ENCODE results near the gene NRL. TPM values are rescaled to one million over a fixed set of nuclear protein-coding genes. Genes with fewer than 3 reads are reported as not detected.
A peak's percentile ranks its signal among the peaks of the same experiment; 100 is the strongest.

Gene NRL
- total RNA-seq, 1 experiment from 2014 or later: 0.66 TPM

DNA sequence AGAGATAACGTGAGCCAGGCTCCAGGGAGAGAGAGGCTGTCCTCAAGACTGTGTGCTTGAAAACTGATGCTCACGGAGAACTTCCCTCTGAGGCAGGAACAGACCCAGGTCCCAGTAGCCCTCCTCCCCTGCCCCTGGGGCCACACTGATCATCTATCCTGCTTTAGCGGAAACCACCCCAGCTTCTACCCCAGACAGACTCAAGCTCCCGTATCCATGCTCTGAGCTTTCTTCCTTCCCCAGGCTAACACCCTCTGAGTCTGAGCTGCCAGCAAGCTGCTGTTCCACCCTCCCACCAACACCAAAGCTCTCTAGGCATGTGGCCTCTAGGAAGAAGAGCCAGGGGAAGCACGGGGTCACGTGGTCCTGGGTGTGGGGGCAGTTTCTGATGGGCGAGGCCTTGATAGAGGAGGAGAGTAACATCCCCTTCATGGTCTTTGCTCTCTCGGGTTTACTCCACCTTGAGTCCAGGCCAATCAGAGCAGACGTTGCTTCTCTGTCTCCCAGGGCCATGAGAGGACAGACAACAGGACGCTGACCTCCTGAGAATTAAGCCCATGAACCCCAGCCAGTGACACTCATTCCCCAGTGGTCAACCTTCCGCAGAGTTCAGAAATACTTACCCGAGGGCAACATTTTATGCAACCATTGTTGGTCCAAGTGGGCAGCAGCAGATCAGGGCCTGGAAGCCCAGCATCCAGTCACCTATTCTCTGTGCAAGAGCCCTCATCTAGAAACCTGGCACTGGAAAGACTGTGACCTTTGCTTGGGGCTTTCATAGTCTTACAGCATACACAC, 19.3 kb downstream of the NRL start:
- RAD21 ChIA-PET (ENCODE audit: low non-redundant PET in 1 of 2, low total read pairs in 2 of 2, uncharacterized antibody in 2 of 2, unreplicated experiment in 2 of 2): interaction anchor here in 1 of 2 experiments (0.5 kb wide), 1 partner anchor 174 kb away, joined by 3 read pairs; no protein-coding TSS in a partner anchor
- peak overlapping the region; percentile 87 for H3K4me2 ChIP-seq (ENCODE audit: low read length)
- no TSS peak for BruUV-seq (replicated peaks)
- intact Hi-C loops (cut with micrococcal nuclease): loop anchor here (10.0 kb wide), 1 partner anchor 111 kb away; the partner anchor contains the start of gene DHRS4L2
- no peak overlapping the region for H2AFZ ChIP-seq (ENCODE audit: low read depth, low read length, poor library complexity, severe bottlenecking)
- H3K27ac ChIP-seq (ENCODE audit: low read depth, low read length): peak overlapping the region; percentile 87
- no peak for DNase-seq (ENCODE audit: low read depth, low spot score)
- H3K9me2 ChIP-seq (ENCODE audit: insufficient read depth): no peaks in the 10 kb centered on the region
- peaks cover 7% of the 10 kb centered on the region; the same call in 1 of the 2 replicates for H3K79me2 ChIP-seq (ENCODE audit: insufficient read depth, low read length)
- POLR2A ChIA-PET: interaction anchor here (1.1 to 4.5 kb wide), 4 partner anchors 12 to 65 kb away, joined by 4 to 49 read pairs (median 8); partner anchors contain the start of genes DCAF11, IRF9 and NRL
- no peaks in the 10 kb centered on the region for H3K27me3 ChIP-seq (ENCODE audit: insufficient read depth, low read length)
- H3K9ac ChIP-seq (ENCODE audit: low read length): peak overlapping the region; percentile 84
- H4K20me1 ChIP-seq (ENCODE audit: insufficient read depth): no peaks in the 10 kb centered on the region
- CTCF ChIA-PET: interaction anchor here (1.4 to 6.0 kb wide), 2 partner anchors 13 kb away, joined by 4 to 73 read pairs; no protein-coding TSS in a partner anchor
- H3K4me1 ChIP-seq (ENCODE audit: control insufficient read depth in 1 of 2, insufficient read depth in 2 of 2, low read length in 2 of 2): peaks cover 15 to 22% of the 10 kb centered on the region in 2 experiments
- H3K4me3 ChIP-seq (replicated peaks in 1 of 2; ENCODE audit: low read depth in 1 of 2, low read length in 2 of 2): peak overlapping the region; percentile 94 to 96
- no peaks in the 10 kb centered on the region for H3K36me3 ChIP-seq (ENCODE audit: control insufficient read depth in 1 of 2, insufficient read depth in 2 of 2, low read length in 2 of 2)
- TF ChIP-seq EGR1 (IDR thresholded peaks at IDR 0.05; ENCODE audit: low read depth): no peak
- 0 out of 2 replicates have a peak, but pooled peaks have one; percentile 13 for TF ChIP-seq POLR2AphosphoS5 (IDR thresholded peaks at IDR 0.05; ENCODE audit: low read depth, low read length)
- TF ChIP-seq, protein P1, sequence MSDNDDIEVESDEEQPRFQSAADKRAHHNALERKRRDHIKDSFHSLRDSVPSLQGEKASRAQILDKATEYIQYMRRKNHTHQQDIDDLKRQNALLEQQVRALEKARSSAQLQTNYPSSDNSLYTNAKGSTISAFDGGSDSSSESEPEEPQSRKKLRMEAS (IDR thresholded peaks at IDR 0.05): no peak
- ATAC-seq: no peak
- no peaks in the 10 kb centered on the region for H3K9me3 ChIP-seq (ENCODE audit: control insufficient read depth in 1 of 2, insufficient read depth in 1 of 2, low read depth in 1 of 2, low read length in 2 of 2)

DNA sequence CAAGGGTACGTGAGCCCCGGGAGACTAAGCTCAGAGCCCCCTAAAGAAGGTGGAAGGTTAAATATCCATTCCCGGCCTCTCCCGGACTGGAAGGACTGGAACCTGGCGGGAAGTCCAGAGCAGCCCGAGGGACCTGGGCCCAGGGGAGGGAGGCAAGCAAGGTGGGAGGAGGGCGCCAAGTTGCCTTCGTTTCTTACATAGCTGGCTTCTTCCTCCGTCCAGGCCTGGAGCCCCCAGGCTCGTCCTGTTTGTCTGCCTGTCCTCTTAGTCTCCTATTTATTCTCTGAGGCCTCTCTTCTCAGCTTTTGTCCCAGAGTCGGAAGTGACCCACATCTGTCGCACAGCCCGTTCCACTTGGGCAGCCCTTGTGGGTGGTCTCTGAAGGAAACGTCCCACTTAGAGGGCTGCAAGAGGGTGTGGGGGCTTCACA, 19.9 kb downstream of the NRL start:
- no peak for DNase-seq (ENCODE audit: low read depth, low spot score)
- POLR2A ChIA-PET: interaction anchor here (1.1 to 4.5 kb wide), 5 partner anchors 12 to 66 kb away, joined by 4 to 49 read pairs (median 8); partner anchors contain the start of genes DCAF11, IRF9 and NRL
- intact Hi-C loops (cut with micrococcal nuclease): loop anchor here (1.0 to 10.0 kb wide), 2 partner anchors 19 to 110 kb away; partner anchors contain the start of genes DCAF11, DHRS4L2 and NRL
- TF ChIP-seq, protein P1 (IDR thresholded peaks at IDR 0.05): no peak
- no peak for TF ChIP-seq SIN3A (IDR thresholded peaks at IDR 0.05; ENCODE audit: low read depth)
- TF ChIP-seq POLR2A (IDR thresholded peaks at IDR 0.05; ENCODE audit: borderline replicate concordance, extremely low read depth, insufficient read depth, insufficient read length): no peak
- TF ChIP-seq SP1 (IDR thresholded peaks at IDR 0.05; ENCODE audit: low read depth): no peak
- no peak for TF ChIP-seq SRF (IDR thresholded peaks at IDR 0.05; ENCODE audit: low read depth)
- TF ChIP-seq, protein P2, sequence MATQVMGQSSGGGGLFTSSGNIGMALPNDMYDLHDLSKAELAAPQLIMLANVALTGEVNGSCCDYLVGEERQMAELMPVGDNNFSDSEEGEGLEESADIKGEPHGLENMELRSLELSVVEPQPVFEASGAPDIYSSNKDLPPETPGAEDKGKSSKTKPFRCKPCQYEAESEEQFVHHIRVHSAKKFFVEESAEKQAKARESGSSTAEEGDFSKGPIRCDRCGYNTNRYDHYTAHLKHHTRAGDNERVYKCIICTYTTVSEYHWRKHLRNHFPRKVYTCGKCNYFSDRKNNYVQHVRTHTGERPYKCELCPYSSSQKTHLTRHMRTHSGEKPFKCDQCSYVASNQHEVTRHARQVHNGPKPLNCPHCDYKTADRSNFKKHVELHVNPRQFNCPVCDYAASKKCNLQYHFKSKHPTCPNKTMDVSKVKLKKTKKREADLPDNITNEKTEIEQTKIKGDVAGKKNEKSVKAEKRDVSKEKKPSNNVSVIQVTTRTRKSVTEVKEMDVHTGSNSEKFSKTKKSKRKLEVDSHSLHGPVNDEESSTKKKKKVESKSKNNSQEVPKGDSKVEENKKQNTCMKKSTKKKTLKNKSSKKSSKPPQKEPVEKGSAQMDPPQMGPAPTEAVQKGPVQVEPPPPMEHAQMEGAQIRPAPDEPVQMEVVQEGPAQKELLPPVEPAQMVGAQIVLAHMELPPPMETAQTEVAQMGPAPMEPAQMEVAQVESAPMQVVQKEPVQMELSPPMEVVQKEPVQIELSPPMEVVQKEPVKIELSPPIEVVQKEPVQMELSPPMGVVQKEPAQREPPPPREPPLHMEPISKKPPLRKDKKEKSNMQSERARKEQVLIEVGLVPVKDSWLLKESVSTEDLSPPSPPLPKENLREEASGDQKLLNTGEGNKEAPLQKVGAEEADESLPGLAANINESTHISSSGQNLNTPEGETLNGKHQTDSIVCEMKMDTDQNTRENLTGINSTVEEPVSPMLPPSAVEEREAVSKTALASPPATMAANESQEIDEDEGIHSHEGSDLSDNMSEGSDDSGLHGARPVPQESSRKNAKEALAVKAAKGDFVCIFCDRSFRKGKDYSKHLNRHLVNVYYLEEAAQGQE (IDR thresholded peaks at IDR 0.05; ENCODE audit: low read depth): no peak
- TF ChIP-seq TCF7L2 (IDR thresholded peaks at IDR 0.05; ENCODE audit: borderline replicate concordance, extremely low read depth, insufficient read depth, insufficient read length): no peak
- TF ChIP-seq, protein P3, sequence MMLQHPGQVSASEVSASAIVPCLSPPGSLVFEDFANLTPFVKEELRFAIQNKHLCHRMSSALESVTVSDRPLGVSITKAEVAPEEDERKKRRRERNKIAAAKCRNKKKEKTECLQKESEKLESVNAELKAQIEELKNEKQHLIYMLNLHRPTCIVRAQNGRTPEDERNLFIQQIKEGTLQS (IDR thresholded peaks at IDR 0.05): no peak
- TF ChIP-seq JUND (IDR thresholded peaks at IDR 0.05): no peak
- TF ChIP-seq EZH2phosphoT487 (IDR thresholded peaks at IDR 0.05; ENCODE audit: borderline replicate concordance): no peak
- peak overlapping the region; percentile 94 to 96 for H3K4me3 ChIP-seq (replicated peaks in 1 of 2; ENCODE audit: low read depth in 1 of 2, low read length in 2 of 2)
- no peaks in the 10 kb centered on the region for H3K9me3 ChIP-seq (ENCODE audit: control insufficient read depth in 1 of 2, insufficient read depth in 1 of 2, low read depth in 1 of 2, low read length in 2 of 2)
- no peak overlapping the region for H2AFZ ChIP-seq (ENCODE audit: low read depth, low read length, poor library complexity, severe bottlenecking)
- peak overlapping the region; percentile 87 for H3K4me2 ChIP-seq (ENCODE audit: low read length)
- RAD21 ChIA-PET (ENCODE audit: low non-redundant PET in 1 of 2, low total read pairs in 2 of 2, uncharacterized antibody in 2 of 2, unreplicated experiment in 2 of 2): interaction anchor here in 1 of 2 experiments (0.5 kb wide), 1 partner anchor 173 kb away, joined by 3 read pairs; no protein-coding TSS in a partner anchor
- no peaks in the 10 kb centered on the region for H3K9me2 ChIP-seq (ENCODE audit: insufficient read depth)
- BruUV-seq (replicated peaks): no TSS peak
- H3K4me1 ChIP-seq (ENCODE audit: control insufficient read depth in 1 of 2, insufficient read depth in 2 of 2, low read length in 2 of 2): peaks cover 15 to 22% of the 10 kb centered on the region in 2 experiments
- no peaks in the 10 kb centered on the region for H3K36me3 ChIP-seq (ENCODE audit: control insufficient read depth in 1 of 2, insufficient read depth in 2 of 2, low read length in 2 of 2)
- H3K27me3 ChIP-seq (ENCODE audit: insufficient read depth, low read length): no peaks in the 10 kb centered on the region
- peak overlapping the region; percentile 84 for H3K9ac ChIP-seq (ENCODE audit: low read length)
- H3K79me2 ChIP-seq (ENCODE audit: insufficient read depth, low read length): peaks cover 7% of the 10 kb centered on the region; the same call in 1 of the 2 replicates
- no peaks in the 10 kb centered on the region for H4K20me1 ChIP-seq (ENCODE audit: insufficient read depth)
- peak overlapping the region; percentile 87 for H3K27ac ChIP-seq (ENCODE audit: low read depth, low read length)
- ATAC-seq: no peak; the same call in 1 of the 2 replicates
- CTCF ChIA-PET: interaction anchor here (6.0 kb wide), 1 partner anchor 14 kb away, joined by 73 read pairs; no protein-coding TSS in a partner anchor

All from HCT116 (cell line).